ENCODE results near the gene PLCXD3.

Gene PLCXD3

DNA sequence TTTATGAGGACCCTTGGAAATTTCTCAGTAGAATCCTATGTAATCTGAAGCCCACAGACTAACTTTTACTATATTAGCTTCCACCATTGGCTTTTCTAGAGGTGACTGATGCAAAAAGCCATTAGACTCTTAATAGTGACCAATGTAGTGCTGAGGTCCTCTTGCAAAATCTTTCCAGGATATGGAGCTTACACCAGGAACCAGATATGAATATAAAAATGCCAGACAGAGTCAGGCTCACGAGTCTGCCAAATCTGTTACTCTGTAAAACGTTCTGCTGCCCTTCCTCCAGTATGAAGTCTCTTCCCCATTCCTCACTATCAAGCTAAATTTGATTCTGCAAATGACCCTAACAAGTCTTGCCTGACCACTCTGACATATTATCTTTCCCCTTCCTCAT lies 223.7 kb downstream of the PLCXD3 start:
- Histone ChIP-seq H3K4me3 (ENCODE audit: low read depth, low read length) (no peak overlapping the region), H3K36me3 (ENCODE audit: control insufficient read depth, insufficient read depth, low read length) (no peaks in the 10 kb centered on the region), H3K27ac (ENCODE audit: low read depth, low read length) (no peak overlapping the region), H3K9me3 (ENCODE audit: control insufficient read depth, insufficient read depth, low read depth, low read length) (peaks cover 16% of the 10 kb centered on the region), H3K4me1 (ENCODE audit: control insufficient read depth, insufficient read depth, low read length) (peaks cover 10% of the 10 kb centered on the region; the same call in 1 of the 2 replicates), H3K27me3 (ENCODE audit: control insufficient read depth, insufficient read depth, low read length) (no peaks in the 10 kb centered on the region), H3K9ac (ENCODE audit: low read length) (no peak overlapping the region)

- Histone ChIP-seq H3K36me3 (ENCODE audit: control insufficient read depth, insufficient read depth, low read length) (no peaks in the 10 kb centered on the region), H3K27ac (ENCODE audit: low read depth, low read length) (no peak overlapping the region), H3K4me1 (ENCODE audit: control insufficient read depth, insufficient read depth, low read length) (peaks cover 10% of the 10 kb centered on the region; the same call in 1 of the 2 replicates), H3K4me3 (ENCODE audit: low read depth, low read length) (no peak overlapping the region), H3K9me3 (ENCODE audit: control insufficient read depth, insufficient read depth, low read depth, low read length) (peaks cover 16% of the 10 kb centered on the region), H3K27me3 (ENCODE audit: control insufficient read depth, insufficient read depth, low read length) (no peaks in the 10 kb centered on the region), H3K9ac (ENCODE audit: low read length) (no peak overlapping the region)
These were observed 224.2 kb downstream of the PLCXD3 start for GRCh38 chr5:41286165-41286564.

- H3K27ac ChIP-seq (ENCODE audit: low read depth, low read length): no peak overlapping the region
- peaks cover 5% of the 10 kb centered on the region for H3K9me3 ChIP-seq (ENCODE audit: control insufficient read depth, insufficient read depth, low read depth, low read length)
- H3K4me3 ChIP-seq (ENCODE audit: low read depth, low read length): no peak overlapping the region
- H3K27me3 ChIP-seq (ENCODE audit: control insufficient read depth, insufficient read depth, low read length): no peaks in the 10 kb centered on the region
- H3K36me3 ChIP-seq (ENCODE audit: control insufficient read depth, insufficient read depth, low read length): no peaks in the 10 kb centered on the region
- H3K4me1 ChIP-seq (ENCODE audit: control insufficient read depth, insufficient read depth, low read length): peaks cover 10% of the 10 kb centered on the region; the same call in 1 of the 2 replicates
- no peak overlapping the region for H3K9ac ChIP-seq (ENCODE audit: low read length)
These were observed 225.5 kb downstream of the PLCXD3 start for GRCh38 chr5:41284938-41285337.

GRCh38 chr5:41281215-41281810 lies 229.1 kb downstream of the PLCXD3 start:
- H3K27me3 ChIP-seq (ENCODE audit: control insufficient read depth, insufficient read depth, low read length): no peaks in the 10 kb centered on the region
- no peak overlapping the region for H3K27ac ChIP-seq (ENCODE audit: low read depth, low read length)
- no peaks in the 10 kb centered on the region for H3K9me3 ChIP-seq (ENCODE audit: control insufficient read depth, insufficient read depth, low read depth, low read length)
- no peak overlapping the region for H3K4me3 ChIP-seq (ENCODE audit: low read depth, low read length)
- H3K4me1 ChIP-seq (ENCODE audit: control insufficient read depth, insufficient read depth, low read length): peaks cover 10% of the 10 kb centered on the region; the same call in 1 of the 2 replicates
- no peaks in the 10 kb centered on the region for H3K36me3 ChIP-seq (ENCODE audit: control insufficient read depth, insufficient read depth, low read length)
- no peak overlapping the region for H3K9ac ChIP-seq (ENCODE audit: low read length)

- Histone ChIP-seq H3K9me3 (ENCODE audit: control insufficient read depth, insufficient read depth, low read depth, low read length) (no peaks in the 10 kb centered on the region), H3K27ac (ENCODE audit: low read depth, low read length) (no peak overlapping the region), H3K9ac (ENCODE audit: low read length) (no peak overlapping the region), H3K36me3 (ENCODE audit: control insufficient read depth, insufficient read depth, low read length) (no peaks in the 10 kb centered on the region), H3K4me3 (ENCODE audit: low read depth, low read length) (no peak overlapping the region), H3K4me1 (ENCODE audit: control insufficient read depth, insufficient read depth, low read length) (peaks cover 2% of the 10 kb centered on the region; the same call in 1 of the 2 replicates), H3K27me3 (ENCODE audit: control insufficient read depth, insufficient read depth, low read length) (no peaks in the 10 kb centered on the region)
These were observed 231.4 kb downstream of the PLCXD3 start for GRCh38 chr5:41279040-41279439.

DNA sequence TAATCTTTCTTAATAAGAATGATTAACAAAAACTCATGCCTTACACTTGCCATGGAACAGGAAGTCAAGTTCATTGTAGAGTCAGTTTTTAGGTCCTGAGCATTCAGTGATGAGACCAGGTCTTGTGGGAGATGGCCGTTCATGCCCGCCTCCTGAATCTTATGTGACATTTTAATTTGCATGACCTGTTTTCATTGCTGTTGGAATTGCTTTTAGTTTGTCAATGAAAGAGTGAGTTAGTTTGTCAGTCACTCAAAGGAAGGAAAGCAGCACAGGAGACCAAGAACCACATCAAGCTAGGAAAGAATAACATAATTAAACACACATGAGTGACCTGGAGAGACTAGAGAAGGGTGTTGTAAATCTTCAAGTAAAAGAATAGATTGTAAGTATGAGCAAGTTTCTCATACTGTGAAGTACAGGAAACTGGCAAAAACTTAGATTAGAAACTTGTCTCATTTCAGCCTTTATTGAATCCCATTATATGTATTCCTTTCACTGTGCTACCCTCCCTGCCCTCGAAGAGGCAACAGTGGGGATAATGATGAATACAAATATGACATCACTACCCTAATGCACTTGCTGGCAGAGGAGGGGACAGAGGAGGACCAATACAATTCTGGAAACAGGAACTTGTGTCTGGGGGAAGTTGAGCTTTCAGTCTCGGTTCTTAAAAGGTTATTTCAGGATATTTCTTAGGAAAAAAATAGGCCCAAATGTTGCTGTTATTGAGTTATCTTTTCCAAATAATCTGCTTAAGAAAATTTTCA lies 232.7 kb downstream of the PLCXD3 start:
- no peaks in the 10 kb centered on the region for H3K36me3 ChIP-seq (ENCODE audit: control insufficient read depth, insufficient read depth, low read length)
- no peaks in the 10 kb centered on the region for H3K9me3 ChIP-seq (ENCODE audit: control insufficient read depth, insufficient read depth, low read depth, low read length)
- H3K4me1 ChIP-seq (ENCODE audit: control insufficient read depth, insufficient read depth, low read length): no peaks in the 10 kb centered on the region
- H3K27me3 ChIP-seq (ENCODE audit: control insufficient read depth, insufficient read depth, low read length): no peaks in the 10 kb centered on the region
- H3K4me3 ChIP-seq (ENCODE audit: low read depth, low read length): no peak overlapping the region
- H3K27ac ChIP-seq (ENCODE audit: low read depth, low read length): no peak overlapping the region
- no peak overlapping the region for H3K9ac ChIP-seq (ENCODE audit: low read length)

DNA sequence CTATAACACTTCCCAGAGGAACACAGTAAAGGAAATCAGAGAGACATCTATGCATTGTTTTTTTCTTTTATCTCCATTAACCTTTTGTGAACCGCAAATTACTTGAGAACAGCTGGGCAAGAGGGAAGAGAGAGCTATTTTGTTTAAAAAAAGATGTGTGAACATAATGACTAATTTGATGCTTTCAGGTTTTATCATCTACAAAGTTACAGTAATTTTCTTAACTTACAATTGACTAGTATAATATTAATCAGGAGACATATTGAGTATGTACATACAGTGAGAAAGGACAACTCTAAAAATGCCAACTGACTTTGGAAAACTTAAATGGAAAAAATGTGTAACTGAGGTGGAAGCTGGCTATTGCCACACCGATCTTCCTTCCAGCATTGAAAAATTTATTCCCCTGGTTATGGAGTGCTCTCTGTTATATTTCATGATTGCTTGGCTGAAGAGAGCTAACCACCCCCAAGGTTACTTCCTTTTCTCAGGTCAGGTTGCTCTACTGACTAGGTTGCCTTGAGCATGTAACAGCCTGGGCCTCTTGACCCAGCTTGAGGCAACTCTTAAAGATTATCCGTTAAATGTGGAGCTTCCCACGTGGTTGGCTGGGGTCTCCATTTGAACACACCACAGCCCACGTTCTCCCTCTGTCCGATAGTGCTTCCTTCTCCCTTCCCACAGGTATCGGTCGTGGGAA lies 234.4 kb downstream of the PLCXD3 start:
- Histone ChIP-seq H3K27ac (ENCODE audit: low read depth, low read length) (no peak overlapping the region), H3K9me3 (ENCODE audit: control insufficient read depth, insufficient read depth, low read depth, low read length) (no peaks in the 10 kb centered on the region), H3K4me1 (ENCODE audit: control insufficient read depth, insufficient read depth, low read length) (no peaks in the 10 kb centered on the region), H3K36me3 (ENCODE audit: control insufficient read depth, insufficient read depth, low read length) (no peaks in the 10 kb centered on the region), H3K27me3 (ENCODE audit: control insufficient read depth, insufficient read depth, low read length) (no peaks in the 10 kb centered on the region), H3K4me3 (ENCODE audit: low read depth, low read length) (no peak overlapping the region), H3K9ac (ENCODE audit: low read length) (no peak overlapping the region)

GRCh38 chr5:41270423-41271251 lies 239.8 kb downstream of the PLCXD3 start:
- Histone ChIP-seq H3K36me3 (ENCODE audit: control insufficient read depth, insufficient read depth, low read length) (no peaks in the 10 kb centered on the region), H3K4me1 (ENCODE audit: control insufficient read depth, insufficient read depth, low read length) (no peaks in the 10 kb centered on the region), H3K27ac (ENCODE audit: low read depth, low read length) (no peak overlapping the region), H3K27me3 (ENCODE audit: control insufficient read depth, insufficient read depth, low read length) (no peaks in the 10 kb centered on the region), H3K4me3 (ENCODE audit: low read depth, low read length) (no peak overlapping the region), H3K9me3 (ENCODE audit: control insufficient read depth, insufficient read depth, low read depth, low read length) (no peaks in the 10 kb centered on the region), H3K9ac (ENCODE audit: low read length) (no peak overlapping the region)

DNA sequence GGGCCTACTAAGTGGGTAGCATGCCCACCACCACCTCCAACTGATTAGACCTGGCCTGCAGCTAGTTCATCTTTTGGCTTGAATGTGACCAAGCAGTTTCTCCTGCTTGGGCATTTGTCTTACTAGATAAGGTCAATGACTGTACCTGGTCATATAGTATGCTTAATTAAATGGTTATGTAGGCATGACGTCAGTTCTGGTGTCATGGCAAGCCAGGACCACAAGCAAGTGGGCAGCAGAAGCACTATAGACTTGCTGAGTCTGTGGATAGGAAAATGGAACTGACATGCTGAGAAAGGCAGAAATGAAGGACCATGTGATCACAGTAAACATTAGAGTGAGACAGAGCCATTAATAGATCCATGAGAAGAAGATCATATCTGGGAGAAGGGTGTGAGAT lies 241.5 kb downstream of the PLCXD3 start:
- no peak overlapping the region for H3K4me3 ChIP-seq (ENCODE audit: low read depth, low read length)
- no peak overlapping the region for H3K27ac ChIP-seq (ENCODE audit: low read depth, low read length)
- H3K9ac ChIP-seq (ENCODE audit: low read length): no peak overlapping the region
- H3K36me3 ChIP-seq (ENCODE audit: control insufficient read depth, insufficient read depth, low read length): no peaks in the 10 kb centered on the region
- H3K9me3 ChIP-seq (ENCODE audit: control insufficient read depth, insufficient read depth, low read depth, low read length): no peaks in the 10 kb centered on the region
- H3K4me1 ChIP-seq (ENCODE audit: control insufficient read depth, insufficient read depth, low read length): no peaks in the 10 kb centered on the region
- no peaks in the 10 kb centered on the region for H3K27me3 ChIP-seq (ENCODE audit: control insufficient read depth, insufficient read depth, low read length)

DNA sequence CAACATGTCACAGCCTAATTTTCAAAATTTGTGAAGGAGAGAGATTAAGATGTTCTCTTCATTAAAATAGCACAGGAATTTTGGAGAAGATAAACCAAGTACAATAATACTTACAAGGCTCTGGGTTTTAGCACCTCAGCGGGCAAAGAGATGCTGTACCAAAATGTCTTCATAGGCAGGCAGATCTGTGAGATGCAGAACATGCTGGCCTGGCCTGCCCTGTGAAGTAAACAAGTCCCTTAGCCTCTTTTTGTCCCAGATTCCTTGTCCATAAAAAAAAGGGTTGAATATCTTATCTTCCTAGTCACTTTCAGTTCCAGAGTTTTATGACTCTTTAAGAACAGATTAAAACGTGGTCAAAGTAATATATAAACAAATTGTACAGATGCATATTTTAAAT lies 244.0 kb downstream of the PLCXD3 start:
- Histone ChIP-seq H3K27me3 (ENCODE audit: control insufficient read depth, insufficient read depth, low read length) (no peaks in the 10 kb centered on the region), H3K9me3 (ENCODE audit: control insufficient read depth, insufficient read depth, low read depth, low read length) (no peaks in the 10 kb centered on the region), H3K4me1 (ENCODE audit: control insufficient read depth, insufficient read depth, low read length) (no peaks in the 10 kb centered on the region), H3K9ac (ENCODE audit: low read length) (no peak overlapping the region), H3K4me3 (ENCODE audit: low read depth, low read length) (no peak overlapping the region), H3K36me3 (ENCODE audit: control insufficient read depth, insufficient read depth, low read length) (no peaks in the 10 kb centered on the region), H3K27ac (ENCODE audit: low read depth, low read length) (no peak overlapping the region)

Data from HUES6 (cell line).